ENCODE results near the gene UBA1.

UBA1 gene

GRCh38 chrX:47191331-47191730 is 2.3 kb upstream of the UBA1 start:
- Mint-ChIP-seq H3K4me3 (peak overlapping the region; percentile 90), H3K4me1 (peaks cover 52% of the 10 kb centered on the region), H3K9me3 (no peaks in the 10 kb centered on the region), H3K36me3 (ENCODE audit: low read depth) (peaks cover 27% of the 10 kb centered on the region), H3K27ac (peak overlapping the region; percentile 90), H3K27me3 (no peaks in the 10 kb centered on the region)
- DNase-seq (peak; percentile 40), ATAC-seq (no peak)

- H3K4me1 Mint-ChIP-seq, result peaks cover 58% of the 10 kb centered on the region
- H3K27ac Mint-ChIP-seq, result peak overlapping the region; percentile 90
- no peak for ATAC-seq
- no peak for DNase-seq
- peaks cover 25% of the 10 kb centered on the region for H3K36me3 Mint-ChIP-seq (ENCODE audit: low read depth)
- no peaks in the 10 kb centered on the region for H3K27me3 Mint-ChIP-seq
- peak overlapping the region; percentile 90 for H3K4me3 Mint-ChIP-seq
- H3K9me3 Mint-ChIP-seq, result no peaks in the 10 kb centered on the region
These were observed 1.7 kb upstream of the UBA1 start for GRCh38 chrX:47191806-47192401.

GRCh38 chrX:47194194-47194787 is 662 bp downstream of the UBA1 start:
- Mint-ChIP-seq H3K27me3 (no peaks in the 10 kb centered on the region), H3K9me3 (no peaks in the 10 kb centered on the region), H3K27ac (peak overlapping the region; percentile 83), H3K4me1 (peaks cover 53% of the 10 kb centered on the region), H3K4me3 (peak overlapping the region; percentile 90), H3K36me3 (ENCODE audit: low read depth) (peaks cover 31% of the 10 kb centered on the region)
- ATAC-seq (no peak), DNase-seq (no peak)

- H3K27ac Mint-ChIP-seq, result peak overlapping the region; percentile 87
- peaks cover 36% of the 10 kb centered on the region for H3K36me3 Mint-ChIP-seq (ENCODE audit: low read depth)
- peak overlapping the region; percentile 90 for H3K4me3 Mint-ChIP-seq
- no peaks in the 10 kb centered on the region for H3K27me3 Mint-ChIP-seq
- H3K9me3 Mint-ChIP-seq, result no peaks in the 10 kb centered on the region
- DNase-seq (no peak), ATAC-seq (no peak)
- peaks cover 45% of the 10 kb centered on the region for H3K4me1 Mint-ChIP-seq
These were observed 2.5 kb downstream of the UBA1 start for GRCh38 chrX:47196098-47196497.

GRCh38 chrX:47197526-47197925 is 3.9 kb downstream of the UBA1 start:
- Mint-ChIP-seq H3K4me1 (peaks cover 42% of the 10 kb centered on the region), H3K9me3 (no peaks in the 10 kb centered on the region), H3K36me3 (ENCODE audit: low read depth) (peaks cover 46% of the 10 kb centered on the region), H3K27ac (peak overlapping the region; percentile 31), H3K27me3 (no peaks in the 10 kb centered on the region), H3K4me3 (peak overlapping the region; percentile 90)
- DNase-seq (no peak), ATAC-seq (no peak)

- no peak for DNase-seq
- no peak overlapping the region for H3K4me3 Mint-ChIP-seq
- H3K27ac Mint-ChIP-seq, result no peak overlapping the region
- no peaks in the 10 kb centered on the region for H3K9me3 Mint-ChIP-seq
- peaks cover 36% of the 10 kb centered on the region for H3K4me1 Mint-ChIP-seq
- peaks cover 42% of the 10 kb centered on the region for H3K36me3 Mint-ChIP-seq (ENCODE audit: low read depth)
- H3K27me3 Mint-ChIP-seq, result no peaks in the 10 kb centered on the region
- no peak for ATAC-seq
These were observed 4.5 kb downstream of the UBA1 start for GRCh38 chrX:47198026-47198686.

GRCh38 chrX:47198687-47199080 is 5.1 kb downstream of the UBA1 start:
- no peak overlapping the region for H3K4me3 Mint-ChIP-seq
- no peaks in the 10 kb centered on the region for H3K9me3 Mint-ChIP-seq
- H3K27me3 Mint-ChIP-seq, result no peaks in the 10 kb centered on the region
- no peak for DNase-seq
- ATAC-seq, result no peak
- H3K36me3 Mint-ChIP-seq (ENCODE audit: low read depth), result peaks cover 42% of the 10 kb centered on the region
- no peak overlapping the region for H3K27ac Mint-ChIP-seq
- H3K4me1 Mint-ChIP-seq, result peaks cover 32% of the 10 kb centered on the region

GRCh38 chrX:47199286-47199685 is 5.7 kb downstream of the UBA1 start:
- DNase-seq, result no peak
- H3K4me3 Mint-ChIP-seq, result no peak overlapping the region
- H3K27me3 Mint-ChIP-seq, result no peaks in the 10 kb centered on the region
- no peak for ATAC-seq
- peaks cover 41% of the 10 kb centered on the region for H3K36me3 Mint-ChIP-seq (ENCODE audit: low read depth)
- no peaks in the 10 kb centered on the region for H3K9me3 Mint-ChIP-seq
- H3K27ac Mint-ChIP-seq, result no peak overlapping the region
- peaks cover 32% of the 10 kb centered on the region for H3K4me1 Mint-ChIP-seq

- Mint-ChIP-seq H3K4me3 (no peak overlapping the region), H3K36me3 (ENCODE audit: low read depth) (peaks cover 38% of the 10 kb centered on the region), H3K27ac (no peak overlapping the region), H3K9me3 (no peaks in the 10 kb centered on the region), H3K27me3 (no peaks in the 10 kb centered on the region), H3K4me1 (peaks cover 24% of the 10 kb centered on the region)
- DNase-seq (no peak), ATAC-seq (no peak)
These were observed 6.9 kb downstream of the UBA1 start for GRCh38 chrX:47200385-47201150.

- H3K27me3 Mint-ChIP-seq, result no peaks in the 10 kb centered on the region
- no peak overlapping the region for H3K4me3 Mint-ChIP-seq
- H3K36me3 Mint-ChIP-seq (ENCODE audit: low read depth), result peaks cover 34% of the 10 kb centered on the region
- DNase-seq (no peak), ATAC-seq (no peak)
- peaks cover 15% of the 10 kb centered on the region for H3K4me1 Mint-ChIP-seq
- H3K27ac Mint-ChIP-seq, result no peak overlapping the region
- H3K9me3 Mint-ChIP-seq, result no peaks in the 10 kb centered on the region
These were observed 7.8 kb downstream of the UBA1 start for GRCh38 chrX:47201345-47201944.

GRCh38 chrX:47202316-47202715 is 8.7 kb downstream of the UBA1 start:
- Mint-ChIP-seq H3K27me3 (no peaks in the 10 kb centered on the region), H3K36me3 (ENCODE audit: low read depth) (peaks cover 42% of the 10 kb centered on the region), H3K27ac (no peak overlapping the region), H3K4me1 (peaks cover 7% of the 10 kb centered on the region), H3K4me3 (no peak overlapping the region), H3K9me3 (no peaks in the 10 kb centered on the region)
- DNase-seq (no peak), ATAC-seq (no peak)

- H3K27me3 Mint-ChIP-seq, result no peaks in the 10 kb centered on the region
- H3K36me3 Mint-ChIP-seq (ENCODE audit: low read depth), result peaks cover 43% of the 10 kb centered on the region
- H3K4me3 Mint-ChIP-seq, result no peak overlapping the region
- ATAC-seq (no peak), DNase-seq (no peak)
- no peaks in the 10 kb centered on the region for H3K9me3 Mint-ChIP-seq
- H3K4me1 Mint-ChIP-seq, result peaks cover 3% of the 10 kb centered on the region
- H3K27ac Mint-ChIP-seq, result no peak overlapping the region
These were observed 9.2 kb downstream of the UBA1 start for GRCh38 chrX:47202877-47203276.

GRCh38 chrX:47204970-47205369 is 11.3 kb downstream of the UBA1 start:
- ATAC-seq (no peak), DNase-seq (no peak)
- no peak overlapping the region for H3K4me3 Mint-ChIP-seq
- peaks cover 3% of the 10 kb centered on the region for H3K4me1 Mint-ChIP-seq
- H3K27ac Mint-ChIP-seq, result no peak overlapping the region
- H3K27me3 Mint-ChIP-seq, result no peaks in the 10 kb centered on the region
- H3K36me3 Mint-ChIP-seq (ENCODE audit: low read depth), result peaks cover 37% of the 10 kb centered on the region
- H3K9me3 Mint-ChIP-seq, result no peaks in the 10 kb centered on the region

GRCh38 chrX:47206316-47206715 is 12.7 kb downstream of the UBA1 start:
- H3K27ac Mint-ChIP-seq, result no peak overlapping the region
- peaks cover 3% of the 10 kb centered on the region for H3K4me1 Mint-ChIP-seq
- ATAC-seq, result no peak
- H3K9me3 Mint-ChIP-seq, result no peaks in the 10 kb centered on the region
- no peaks in the 10 kb centered on the region for H3K27me3 Mint-ChIP-seq
- H3K36me3 Mint-ChIP-seq (ENCODE audit: low read depth), result peaks cover 28% of the 10 kb centered on the region
- no peak for DNase-seq
- H3K4me3 Mint-ChIP-seq, result no peak overlapping the region

All from activated naive CD8-positive, alpha-beta T cell treated with anti-CD3 and anti-CD28 coated beads, Interleukin-2, amount 50 U/mL, for 24 hours (primary cell).